ENCODE data around the gene IGF2BP3.

GRCh38 chr7:23471106-23471859, 992 bp upstream of the IGF2BP3 start:
- TF ChIP-seq, protein P1, sequence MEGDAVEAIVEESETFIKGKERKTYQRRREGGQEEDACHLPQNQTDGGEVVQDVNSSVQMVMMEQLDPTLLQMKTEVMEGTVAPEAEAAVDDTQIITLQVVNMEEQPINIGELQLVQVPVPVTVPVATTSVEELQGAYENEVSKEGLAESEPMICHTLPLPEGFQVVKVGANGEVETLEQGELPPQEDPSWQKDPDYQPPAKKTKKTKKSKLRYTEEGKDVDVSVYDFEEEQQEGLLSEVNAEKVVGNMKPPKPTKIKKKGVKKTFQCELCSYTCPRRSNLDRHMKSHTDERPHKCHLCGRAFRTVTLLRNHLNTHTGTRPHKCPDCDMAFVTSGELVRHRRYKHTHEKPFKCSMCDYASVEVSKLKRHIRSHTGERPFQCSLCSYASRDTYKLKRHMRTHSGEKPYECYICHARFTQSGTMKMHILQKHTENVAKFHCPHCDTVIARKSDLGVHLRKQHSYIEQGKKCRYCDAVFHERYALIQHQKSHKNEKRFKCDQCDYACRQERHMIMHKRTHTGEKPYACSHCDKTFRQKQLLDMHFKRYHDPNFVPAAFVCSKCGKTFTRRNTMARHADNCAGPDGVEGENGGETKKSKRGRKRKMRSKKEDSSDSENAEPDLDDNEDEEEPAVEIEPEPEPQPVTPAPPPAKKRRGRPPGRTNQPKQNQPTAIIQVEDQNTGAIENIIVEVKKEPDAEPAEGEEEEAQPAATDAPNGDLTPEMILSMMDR (IDR thresholded peaks at IDR 0.05): no peak
- no peak for TF ChIP-seq POLR2AphosphoS5 (IDR thresholded peaks at IDR 0.05)
- TF ChIP-seq POLR2A (IDR thresholded peaks at IDR 0.05): no peak

All from gastroesophageal sphincter (tissue), 3 donors.